HG03135 (cell line): ENCODE data around the gene SYNGR3.
"Not testable (repeated sequence)": the region's sequence is repeated elsewhere in the genome, so short reads cannot be mapped to it uniquely, and the experiment has no call there.

ENCODE experiments used
- ATAC-seq: cut with Tn5 transposase; IDR thresholded peaks from one replicate; pipeline ENCODE4 v1.9.1; 2021; ENCODE audit warnings: mild to moderate bottlenecking, moderate library complexity; ENCODE audit not compliant: unreplicated experiment

SYNGR3 gene

GRCh38 chr16:2027024-2028010 lies 37.5 kb downstream of the SYNGR3 start:
- ATAC-seq: no peak

- ATAC-seq: no peak
These were observed 38.4 kb downstream of the SYNGR3 start for GRCh38 chr16:2028146-2028545.

DNA sequence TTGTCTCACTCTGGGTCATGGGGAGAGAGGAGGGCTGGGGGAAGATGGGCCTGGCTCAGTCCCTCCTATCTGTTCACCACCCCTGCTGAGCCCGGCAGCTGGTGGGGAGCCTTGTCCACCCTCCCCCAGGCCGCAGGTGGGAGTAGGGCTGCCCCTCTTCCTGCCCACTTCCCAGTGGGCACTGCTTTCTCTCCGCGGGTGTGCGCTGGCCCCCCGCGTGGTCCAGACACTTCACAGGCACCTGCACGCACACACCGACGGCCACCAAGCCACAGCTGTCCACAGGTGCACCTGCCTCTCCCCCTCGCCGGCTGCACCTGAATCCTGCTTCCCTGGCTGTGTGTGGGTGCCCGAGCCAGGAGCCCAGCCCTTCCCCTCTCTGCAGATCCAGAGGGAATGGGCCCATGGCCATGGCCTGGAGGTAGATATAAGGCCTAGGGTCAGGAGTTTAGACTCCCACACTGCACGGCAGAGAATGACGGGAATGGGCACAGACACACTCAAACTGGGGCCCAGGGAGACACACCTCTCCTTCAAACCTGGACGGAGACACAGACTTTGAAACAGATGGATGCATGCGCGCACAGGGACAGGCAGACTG lies 39.0 kb downstream of the SYNGR3 start:
- no peak for ATAC-seq

- ATAC-seq: no peak
These were observed 39.6 kb downstream of the SYNGR3 start for GRCh38 chr16:2029350-2029749.

GRCh38 chr16:2030036-2030435 lies 40.3 kb downstream of the SYNGR3 start:
- ATAC-seq: no peak

DNA sequence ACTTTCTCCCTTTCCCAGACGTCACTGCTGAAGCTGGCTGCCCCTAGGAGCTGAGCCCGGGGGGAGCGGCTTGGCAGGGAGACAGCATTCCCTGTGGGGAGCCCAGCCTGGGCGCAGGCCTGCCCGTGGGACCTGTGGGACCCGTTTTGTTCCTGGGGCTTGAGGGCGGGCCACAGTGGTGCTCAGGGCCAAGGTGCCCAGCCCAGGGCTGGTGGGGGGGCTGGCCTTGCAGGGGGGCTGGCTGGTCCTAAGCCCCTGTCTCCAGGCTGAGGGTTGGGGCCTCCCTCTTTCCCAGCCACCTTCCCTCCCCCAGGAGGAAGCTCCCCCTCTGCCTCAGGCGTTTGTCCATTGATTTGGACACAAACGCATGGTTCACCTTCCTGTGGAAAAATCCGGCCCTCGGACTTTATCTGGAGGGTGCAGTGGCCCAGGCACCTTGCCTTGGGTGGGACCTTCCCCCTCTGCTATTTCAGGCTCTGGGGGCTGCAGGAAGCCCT lies 41.4 kb downstream of the SYNGR3 start:
- ATAC-seq: no peak

DNA sequence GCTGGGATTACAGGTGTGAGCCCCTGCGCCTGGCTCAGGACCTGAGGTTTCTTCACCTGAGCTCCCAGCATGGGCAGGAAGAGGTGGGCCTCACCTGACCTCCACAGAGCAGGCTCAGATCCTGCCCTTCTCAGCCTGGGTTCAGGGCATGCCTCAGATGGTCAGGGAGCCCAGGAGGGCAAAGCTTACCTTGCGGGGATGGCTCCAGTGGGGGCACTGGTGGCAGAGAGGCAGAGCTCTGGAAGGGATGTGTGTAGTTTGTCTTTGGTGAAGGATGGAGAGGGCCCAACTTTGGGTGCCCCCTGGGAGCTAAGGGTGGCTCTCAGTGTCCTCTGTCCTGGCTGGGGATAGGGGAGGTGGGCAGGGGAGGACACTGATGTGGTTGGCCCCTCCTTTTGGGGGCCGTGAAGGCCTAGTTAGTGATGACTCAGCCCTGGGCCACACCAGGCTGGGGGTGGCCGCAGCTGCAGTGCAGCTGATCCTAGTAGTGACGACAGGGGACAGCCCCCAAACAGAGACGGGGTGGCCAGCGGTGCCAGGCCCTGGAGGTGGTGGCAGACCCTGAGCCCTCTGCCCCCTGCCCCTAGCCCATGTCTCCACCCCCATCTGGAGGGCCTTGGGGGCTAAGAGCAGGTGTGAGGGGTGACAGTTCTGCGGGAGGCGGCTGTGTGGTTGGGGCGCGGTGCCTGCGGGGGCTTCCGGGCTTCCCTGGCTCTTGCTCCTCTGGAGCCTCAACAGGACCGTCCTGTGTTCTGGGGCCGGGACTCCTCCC lies 42.7 kb downstream of the SYNGR3 start:
- no peak for ATAC-seq

GRCh38 chr16:2033057-2033908 lies 43.5 kb downstream of the SYNGR3 start:
- no peak for ATAC-seq

DNA sequence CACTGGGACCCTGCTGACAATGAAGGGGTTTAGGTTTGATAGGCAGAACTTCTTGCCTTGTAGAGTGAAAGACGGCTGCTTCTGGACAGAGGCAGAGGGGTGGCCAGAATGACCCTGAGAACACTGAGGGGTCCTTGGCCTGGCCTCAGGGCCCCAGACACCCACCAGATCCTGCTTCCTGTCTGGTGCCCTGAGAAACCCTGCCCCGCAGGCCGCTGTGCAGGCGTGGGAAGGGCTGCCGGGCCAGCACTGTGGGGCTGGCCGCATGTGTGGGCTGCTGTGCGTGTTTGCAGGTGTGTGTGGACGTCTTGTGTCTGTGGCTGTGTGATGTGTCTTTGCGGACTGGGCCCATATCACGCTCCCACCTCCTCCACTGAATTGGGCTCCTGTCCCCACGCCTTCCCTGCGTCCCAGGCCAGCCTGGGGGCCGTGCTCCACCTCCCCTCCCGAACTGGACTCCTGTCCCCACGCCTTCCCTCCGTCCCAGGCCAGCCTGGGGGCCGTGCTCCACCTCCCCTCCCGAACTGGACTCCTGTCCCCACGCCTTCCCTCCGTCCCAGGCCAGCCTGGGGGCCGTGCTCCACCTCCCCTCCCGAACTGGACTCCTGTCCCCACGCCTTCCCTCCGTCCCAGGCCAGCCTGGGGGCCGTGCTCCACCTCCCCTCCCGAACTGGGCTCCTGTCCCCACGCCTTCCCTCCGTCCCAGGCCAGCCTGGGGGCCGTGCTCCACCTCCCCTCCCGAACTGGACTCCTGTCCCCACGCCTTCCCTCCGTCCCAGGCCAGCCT lies 44.3 kb downstream of the SYNGR3 start:
- ATAC-seq: not testable (repeated sequence)

- ATAC-seq: no peak
These were observed 45.1 kb downstream of the SYNGR3 start for GRCh38 chr16:2034696-2035430.

- ATAC-seq: no peak
These were observed 45.8 kb downstream of the SYNGR3 start for GRCh38 chr16:2035431-2036199.

DNA sequence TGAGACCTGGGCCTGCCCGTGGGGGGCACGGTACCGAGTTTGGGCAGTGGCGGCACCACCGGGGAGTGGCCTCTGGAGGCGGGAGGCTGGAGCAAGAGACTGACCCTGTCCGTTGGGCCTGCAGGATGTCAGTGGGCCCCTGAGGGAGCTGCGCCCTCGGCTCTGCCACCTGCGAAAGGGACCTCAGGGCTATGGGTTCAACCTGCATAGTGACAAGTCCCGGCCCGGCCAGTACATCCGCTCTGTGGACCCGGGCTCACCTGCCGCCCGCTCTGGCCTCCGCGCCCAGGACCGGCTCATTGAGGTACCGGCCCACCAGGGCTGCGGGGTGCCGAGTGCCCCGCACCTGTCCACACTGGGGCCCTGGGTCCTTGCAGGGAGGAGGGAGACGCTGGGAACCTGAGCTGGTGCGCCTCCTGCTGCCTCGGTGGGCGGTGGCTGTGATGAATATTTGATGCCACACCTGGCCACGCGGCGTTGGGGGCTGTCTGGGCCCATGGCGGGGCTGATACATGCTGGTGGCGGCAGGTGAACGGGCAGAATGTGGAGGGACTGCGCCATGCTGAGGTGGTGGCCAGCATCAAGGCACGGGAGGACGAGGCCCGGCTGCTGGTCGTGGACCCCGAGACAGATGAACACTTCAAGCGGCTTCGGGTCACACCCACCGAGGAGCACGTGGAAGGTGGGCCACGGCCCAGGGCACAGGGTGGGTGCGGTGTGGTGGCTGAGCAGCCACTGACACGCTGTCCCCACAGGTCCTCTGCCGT lies 46.6 kb downstream of the SYNGR3 start:
- no peak for ATAC-seq

- no peak for ATAC-seq
These were observed 47.3 kb downstream of the SYNGR3 start for GRCh38 chr16:2037115-2037514.

- no peak for ATAC-seq
These were observed 48.0 kb downstream of the SYNGR3 start for GRCh38 chr16:2037647-2038381.

GRCh38 chr16:2038382-2039231 lies 48.8 kb downstream of the SYNGR3 start:
- no peak for ATAC-seq
